ENCODE measurements around the gene NOG. TPM values are rescaled to one million over a fixed set of nuclear protein-coding genes. Genes with fewer than 3 reads are reported as not detected.

NOG gene
- total RNA-seq, 4 donors from 2014 or later, result 0.37 to 0.82 (median 0.68) TPM

GRCh38 chr17:56587298-56587697 is 6.2 kb upstream of the NOG start:
- no peak for DNase-seq (ENCODE audit: low spot score)
- no peak for ATAC-seq (ENCODE audit: low FRiP score)
- no peak for TF ChIP-seq CTCF (IDR thresholded peaks at IDR 0.05)

GRCh38 chr17:56592487-56593085 is 913 bp upstream of the NOG start:
- peak in 2 of 3 donors; percentile 90 to 92 for TF ChIP-seq CTCF (IDR thresholded peaks at IDR 0.05)
- DNase-seq (ENCODE audit: low spot score) (no peak), ATAC-seq (ENCODE audit: low FRiP score) (peak; percentile 60)

- no peak for DNase-seq (ENCODE audit: low spot score)
- peak; percentile 43 for ATAC-seq (ENCODE audit: low FRiP score)
- no peak for TF ChIP-seq CTCF (IDR thresholded peaks at IDR 0.05)
Measured at GRCh38 chr17:56593086-56593645, 333 bp upstream of the NOG start.

- no peak for DNase-seq (ENCODE audit: low spot score)
- TF ChIP-seq CTCF (IDR thresholded peaks at IDR 0.05), result no peak
- peak; percentile 3 for ATAC-seq (ENCODE audit: low FRiP score)
Measured at GRCh38 chr17:56594320-56595107, 1.0 kb downstream of the NOG start.

- DNase-seq (ENCODE audit: low spot score), result no peak
- no peak for ATAC-seq (ENCODE audit: low FRiP score)
- TF ChIP-seq CTCF (IDR thresholded peaks at IDR 0.05), result no peak
Measured at GRCh38 chr17:56595108-56595418, 1.6 kb downstream of the NOG start.

- no peak for DNase-seq (ENCODE audit: low spot score)
- no peak for TF ChIP-seq CTCF (IDR thresholded peaks at IDR 0.05)
- ATAC-seq (ENCODE audit: low FRiP score), result no peak
Measured at GRCh38 chr17:56595831-56596690, 2.6 kb downstream of the NOG start.

Data from omental fat pad (tissue), 4 donors.